ENCODE results near the gene SLC18A3. TPM values are rescaled to one million over a fixed set of nuclear protein-coding genes. Genes with fewer than 3 reads are reported as not detected.

The SLC18A3 gene
- total RNA-seq, 1 donor from 2014 or later = not detected

GRCh38 chr10:49610458-49611165 is 502 bp downstream of the SLC18A3 start:
- H3K4me3 ChIP-seq (ENCODE audit: low read depth, low read length) = no peak overlapping the region
- no peak for DNase-seq (ENCODE audit: low read depth)
- no peak for TF ChIP-seq CTCF (conservative IDR thresholded peaks at IDR 0.05; ENCODE audit: low read depth, low read length)

GRCh38 chr10:49611166-49611815 is 1.2 kb downstream of the SLC18A3 start:
- no peak for DNase-seq (ENCODE audit: low read depth)
- no peak overlapping the region for H3K4me3 ChIP-seq (ENCODE audit: low read depth, low read length)
- no peak for TF ChIP-seq CTCF (conservative IDR thresholded peaks at IDR 0.05; ENCODE audit: low read depth, low read length)

- no peak for TF ChIP-seq CTCF (conservative IDR thresholded peaks at IDR 0.05; ENCODE audit: low read depth, low read length)
- no peak for DNase-seq (ENCODE audit: low read depth)
- H3K4me3 ChIP-seq (ENCODE audit: low read depth, low read length) = no peak overlapping the region
Measured at GRCh38 chr10:49611816-49612512, 1.9 kb downstream of the SLC18A3 start.

- DNase-seq (ENCODE audit: low read depth) = no peak
- H3K4me3 ChIP-seq (ENCODE audit: low read depth, low read length) = no peak overlapping the region
- no peak for TF ChIP-seq CTCF (conservative IDR thresholded peaks at IDR 0.05; ENCODE audit: low read depth, low read length)
Measured at GRCh38 chr10:49612513-49613164, 2.5 kb downstream of the SLC18A3 start.

GRCh38 chr10:49613165-49613881 is 3.2 kb downstream of the SLC18A3 start:
- no peak for TF ChIP-seq CTCF (conservative IDR thresholded peaks at IDR 0.05; ENCODE audit: low read depth, low read length)
- DNase-seq (ENCODE audit: low read depth) = no peak

GRCh38 chr10:49613882-49614241 is 3.8 kb downstream of the SLC18A3 start, which contains the start of gene CHAT:
TSS of gene CHAT (plus strand) at chr10:49614037. CDS start at chr10:49614190, 153 bp downstream.
- H3K4me3 ChIP-seq (ENCODE audit: low read depth, low read length) = no peak within 1 kb of the TSS
- TF ChIP-seq CTCF (conservative IDR thresholded peaks at IDR 0.05; ENCODE audit: low read depth, low read length) = no peak
- DNase-seq (ENCODE audit: low read depth) = no peak

More at GRCh38 chr10:49613165-49613881, 3.2 kb downstream of the SLC18A3 start:
- H3K4me3 ChIP-seq (ENCODE audit: low read depth, low read length) = no peak overlapping the region

Measured in epithelial cell of proximal tubule (primary cell).